CD4-positive, CD25-positive, alpha-beta regulatory T cell (primary cell): Measurements from ENCODE around the gene KCNMA1. TPM values are rescaled to one million over a fixed set of nuclear protein-coding genes. Genes with fewer than 3 reads are reported as not detected.

Source experiments
- ATAC-seq, 2 donors: fragments of 150-1000 bp; cut with Tn5 transposase; one replicate each; pipeline ENCODE4 v1.10.0; 2021; ENCODE audit warnings: low read depth in 2 of 2, moderate number of reproducible peaks in 2 of 2, moderate library complexity in 1 of 2
- DNase-seq, 3 donors: peaks; one replicate each; pipeline versions ENCODE4 v3.0.0 to v3.0.0-alpha.2; 2012 to 2022; ENCODE audit warnings: mixed read lengths in 1 of 3
- H3K27ac ChIP-seq: one replicate; pipeline ENCODE4 v1.7.0; 2013; ENCODE audit warnings: mild to moderate bottlenecking, low read length; ENCODE audit not compliant: insufficient read depth, poor library complexity, severe bottlenecking
- H3K27me3 ChIP-seq: one replicate; pipeline ENCODE4 v1.7.0; 2013; ENCODE audit warnings: low read length; ENCODE audit not compliant: control insufficient read depth, insufficient read depth
- H3K36me3 ChIP-seq: one replicate; pipeline ENCODE4 v1.7.0; 2013; ENCODE audit warnings: mild to moderate bottlenecking, low read length, moderate library complexity; ENCODE audit not compliant: control insufficient read depth, insufficient read depth
- H3K4me1 ChIP-seq: 2 replicates; pipeline ENCODE4 v1.7.0; 2013; ENCODE audit warnings: mild to moderate bottlenecking, low read length; ENCODE audit not compliant: insufficient read depth, control insufficient read depth, poor library complexity, severe bottlenecking
- H3K4me3 ChIP-seq: one replicate; pipeline ENCODE4 v1.7.0; 2013; ENCODE audit warnings: low read depth, mild to moderate bottlenecking, low read length, moderate library complexity
- H3K9me3 ChIP-seq, 2 experiments: 1 replicate in 1 of 2; 2 replicates in 1 of 2; pipeline ENCODE4 v1.7.0; 2013; ENCODE audit warnings: low read length in 2 of 2, mild to moderate bottlenecking in 1 of 2, moderate library complexity in 1 of 2; ENCODE audit not compliant: control insufficient read depth in 2 of 2
- H3K27ac Mint-ChIP-seq, 3 donors: one replicate each; pipeline ENCODE4 v1.8.0; 2020 to 2022; ENCODE audit warnings: mild to moderate bottlenecking in 3 of 3, mixed read lengths in 3 of 3, moderate library complexity in 2 of 3
- H3K27me3 Mint-ChIP-seq: one replicate; pipeline ENCODE4 v1.8.0; 2022; ENCODE audit warnings: mild to moderate bottlenecking, mixed read lengths
- H3K36me3 Mint-ChIP-seq: one replicate; pipeline ENCODE4 v1.8.0; 2020; ENCODE audit warnings: mixed read lengths
- H3K4me1 Mint-ChIP-seq, 4 donors: one replicate each; pipeline ENCODE4 v1.8.0; 2020 to 2022; ENCODE audit warnings: mixed read lengths in 4 of 4, mild to moderate bottlenecking in 1 of 4
- H3K4me3 Mint-ChIP-seq, 4 donors: one replicate each; pipeline ENCODE4 v1.8.0; 2020 to 2022; ENCODE audit warnings: mild to moderate bottlenecking in 4 of 4, mixed read lengths in 4 of 4, moderate library complexity in 3 of 4
- H3K9me3 Mint-ChIP-seq, 7 donors: one replicate each; pipeline ENCODE4 v1.8.0; 2020 to 2022; ENCODE audit warnings: mixed read lengths in 7 of 7, mild to moderate bottlenecking in 3 of 7, moderate library complexity in 2 of 7
- polyA plus RNA-seq, 4 donors: library from polyadenylated mRNA; unstranded; fragments of 300-500 nt; fragmentation: Illumina TruSeq; gene quantifications; one replicate each; pipeline ENCODE4 v1.2.3, GENCODE V29; 2021
- total RNA-seq: library from RNA; stranded (reverse); gene quantifications from one replicate; pipeline ENCODE4 v1.2.3, GENCODE V29; 2022

KCNMA1 gene
- total and polyA plus RNA-seq, 5 donors from 2014 or later = not detected

DNA sequence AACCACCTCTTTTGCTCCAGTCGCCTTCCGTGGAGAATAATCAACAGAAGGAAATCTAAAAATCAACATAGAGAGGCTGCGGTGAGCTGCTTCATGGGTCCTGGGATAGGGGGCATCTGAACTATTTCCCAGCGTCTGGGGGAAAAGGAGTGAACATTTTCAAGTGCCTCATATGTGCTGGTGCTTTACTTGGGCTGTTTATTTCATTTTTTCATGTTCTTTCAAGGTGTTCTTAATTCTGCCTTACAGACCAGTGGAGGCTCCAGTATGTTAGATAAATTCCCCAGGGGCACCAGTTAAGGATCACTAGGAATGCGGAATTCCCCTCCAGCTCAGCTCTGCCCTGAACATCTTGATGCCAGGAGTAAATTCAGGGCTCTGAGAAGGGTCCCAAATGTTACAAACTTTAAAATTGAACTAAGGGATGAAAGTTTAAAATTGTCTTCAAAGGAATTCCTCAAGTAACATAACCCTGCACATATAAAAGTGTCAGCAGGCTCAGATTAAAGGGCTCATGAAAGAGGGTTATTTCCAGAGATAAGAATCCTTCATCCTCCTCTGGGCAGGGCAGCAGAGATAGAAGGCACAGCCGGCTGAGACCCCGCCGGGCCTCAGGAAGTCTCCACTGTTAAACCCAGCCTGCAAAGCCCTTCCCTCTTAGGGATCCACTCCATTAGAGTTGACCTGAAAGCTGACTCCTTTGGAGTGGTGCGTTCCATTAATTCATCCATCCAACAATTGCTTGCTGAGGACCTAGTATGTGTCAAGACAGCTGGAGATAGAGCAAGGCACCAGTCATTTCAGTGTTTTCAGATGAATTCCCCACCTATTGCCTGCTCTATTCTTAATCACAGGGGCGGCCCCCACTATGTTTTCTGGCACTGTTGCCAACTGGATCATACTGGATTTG is 345.8 kb downstream of the KCNMA1 start:
- Mint-ChIP-seq H3K4me3 (no peak overlapping the region), H3K27me3 (no peaks in the 10 kb centered on the region), H3K4me1 (no peaks in the 10 kb centered on the region), H3K9me3 (peaks cover 0 to 2% (median 0%) of the 10 kb centered on the region in 7 donors), H3K27ac (no peak overlapping the region), H3K36me3 (no peaks in the 10 kb centered on the region)
- Histone ChIP-seq H3K9me3 (no peaks in the 10 kb centered on the region), H3K4me1 (no peaks in the 10 kb centered on the region), H3K4me3 (no peak overlapping the region), H3K27ac (no peak overlapping the region), H3K36me3 (no peaks in the 10 kb centered on the region), H3K27me3 (no peaks in the 10 kb centered on the region)
- ATAC-seq = no peak
- DNase-seq = no peak

DNA sequence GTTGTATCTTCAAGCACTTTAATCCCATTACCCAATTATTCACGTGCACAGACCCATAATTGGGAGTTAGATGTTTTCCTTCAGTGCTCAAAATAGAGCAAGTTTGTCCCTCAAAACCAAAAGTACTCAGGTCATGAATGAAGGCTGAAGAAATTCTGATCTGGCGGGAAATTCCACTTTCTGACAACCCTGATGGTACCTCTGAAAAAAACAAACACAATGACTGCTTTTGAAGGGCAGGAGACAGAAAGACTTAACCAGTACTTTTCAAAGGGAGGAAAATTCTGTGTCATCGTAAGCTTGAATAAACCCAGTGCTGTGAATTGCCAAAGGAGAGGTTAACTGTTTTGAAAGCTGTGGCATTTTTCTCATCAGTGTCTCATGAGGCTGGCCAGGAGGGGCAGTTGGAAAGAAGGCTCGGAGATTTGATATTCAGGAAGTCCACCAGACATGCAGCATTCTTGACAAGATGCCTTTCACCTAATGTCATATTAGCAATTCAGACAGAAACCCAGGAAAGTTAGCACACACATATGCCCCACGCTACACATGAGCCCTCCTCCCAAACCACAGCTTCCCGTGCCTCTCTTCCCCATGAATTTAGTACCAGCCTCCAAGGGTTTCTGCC is 347.0 kb downstream of the KCNMA1 start:
- H3K4me3 ChIP-seq = no peak overlapping the region
- Mint-ChIP-seq H3K4me3 (no peak overlapping the region), H3K27me3 (no peaks in the 10 kb centered on the region), H3K9me3 (no peaks in the 10 kb centered on the region), H3K27ac (no peak overlapping the region), H3K36me3 (no peaks in the 10 kb centered on the region), H3K4me1 (no peaks in the 10 kb centered on the region)
- no peaks in the 10 kb centered on the region for H3K27me3 ChIP-seq
- H3K4me1 ChIP-seq = no peaks in the 10 kb centered on the region
- DNase-seq (no peak), ATAC-seq (no peak)
- no peaks in the 10 kb centered on the region for H3K9me3 ChIP-seq
- no peak overlapping the region for H3K27ac ChIP-seq
- H3K36me3 ChIP-seq = no peaks in the 10 kb centered on the region

DNA sequence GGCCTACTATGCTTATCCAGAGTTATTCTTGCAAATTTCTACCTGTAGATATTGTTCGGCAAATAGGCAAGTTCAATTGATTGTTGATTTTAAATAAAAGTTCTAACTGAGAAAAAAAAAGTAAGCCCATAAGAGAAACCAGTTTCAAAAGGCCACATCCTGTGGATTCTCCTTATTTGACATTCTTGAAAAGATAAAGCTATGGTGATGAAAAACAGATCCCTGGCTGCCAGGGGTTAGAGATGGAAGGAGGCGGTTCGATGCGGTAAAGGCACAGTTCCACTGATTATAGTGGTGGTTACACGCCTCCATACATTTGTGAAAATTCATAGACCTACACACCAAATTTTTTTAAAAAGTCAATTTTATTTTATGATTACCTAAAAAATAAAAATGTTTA is 347.8 kb downstream of the KCNMA1 start:
- ATAC-seq = no peak
- no peaks in the 10 kb centered on the region for H3K9me3 ChIP-seq
- Mint-ChIP-seq H3K27me3 (no peaks in the 10 kb centered on the region), H3K9me3 (peaks cover 0 to 2% (median 0%) of the 10 kb centered on the region in 7 donors), H3K4me1 (no peaks in the 10 kb centered on the region), H3K27ac (no peak overlapping the region), H3K4me3 (no peak overlapping the region), H3K36me3 (no peaks in the 10 kb centered on the region)
- no peaks in the 10 kb centered on the region for H3K27me3 ChIP-seq
- H3K4me1 ChIP-seq = no peaks in the 10 kb centered on the region
- no peak overlapping the region for H3K27ac ChIP-seq
- DNase-seq = no peak
- H3K4me3 ChIP-seq = no peak overlapping the region
- no peaks in the 10 kb centered on the region for H3K36me3 ChIP-seq

DNA sequence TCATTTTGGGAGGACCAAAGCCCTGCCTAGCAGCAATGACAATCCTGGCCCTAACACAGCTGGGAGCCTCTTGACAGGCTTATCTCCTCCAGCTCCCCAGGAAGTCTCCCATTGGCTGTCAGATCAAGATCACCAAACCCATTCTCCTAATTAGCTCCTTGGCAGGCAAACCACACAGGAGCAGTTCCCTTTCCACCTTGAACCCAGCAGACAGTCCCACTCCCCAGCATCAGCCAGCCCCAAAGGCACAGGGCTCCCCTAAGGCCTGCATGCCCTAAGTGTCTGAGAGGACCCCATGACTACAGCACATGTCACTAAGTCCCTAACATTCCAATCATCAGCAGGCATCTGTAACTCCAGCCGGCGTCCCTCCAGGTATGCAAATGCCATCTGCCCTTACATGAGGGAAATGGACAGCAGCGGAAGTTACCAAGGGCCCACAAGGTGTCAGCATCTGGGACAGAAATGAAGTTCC is 348.5 kb downstream of the KCNMA1 start:
- no peak overlapping the region for H3K27ac ChIP-seq
- no peaks in the 10 kb centered on the region for H3K4me1 ChIP-seq
- DNase-seq (no peak), ATAC-seq (no peak)
- H3K4me1 Mint-ChIP-seq = no peaks in the 10 kb centered on the region
- no peak overlapping the region for H3K4me3 ChIP-seq
- no peak overlapping the region for H3K27ac Mint-ChIP-seq
- H3K9me3 ChIP-seq = no peaks in the 10 kb centered on the region
- no peaks in the 10 kb centered on the region for H3K36me3 Mint-ChIP-seq
- H3K27me3 ChIP-seq = no peaks in the 10 kb centered on the region
- no peaks in the 10 kb centered on the region for H3K36me3 ChIP-seq
- H3K9me3 Mint-ChIP-seq = peaks cover 0 to 2% (median 0%) of the 10 kb centered on the region in 7 donors
- no peak overlapping the region for H3K4me3 Mint-ChIP-seq
- H3K27me3 Mint-ChIP-seq = no peaks in the 10 kb centered on the region

DNA sequence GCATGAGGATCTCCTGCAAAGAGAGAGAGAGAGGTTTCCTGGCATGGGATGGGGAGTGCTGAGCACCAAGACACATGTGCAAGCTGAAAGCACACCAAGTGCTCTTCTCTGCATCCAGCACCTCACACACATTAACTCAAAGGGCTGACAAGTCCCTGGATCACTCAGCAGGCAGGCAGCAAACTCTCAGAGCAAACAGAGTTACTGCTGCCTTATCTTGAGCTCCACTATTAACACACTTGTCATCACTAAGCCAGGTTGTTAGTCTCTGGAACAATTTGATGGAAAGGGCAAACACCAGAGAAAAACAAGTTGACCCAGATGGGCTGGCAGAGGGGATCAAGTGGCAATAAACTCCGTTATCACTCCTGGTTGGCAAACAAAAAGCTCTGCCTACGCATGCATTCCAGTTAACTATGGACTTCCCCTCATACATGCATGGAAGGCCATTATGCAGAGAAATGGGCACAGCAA is 349.9 kb downstream of the KCNMA1 start:
- Mint-ChIP-seq H3K27me3 (no peaks in the 10 kb centered on the region), H3K36me3 (no peaks in the 10 kb centered on the region), H3K9me3 (peaks cover 0 to 2% (median 0%) of the 10 kb centered on the region in 7 donors), H3K27ac (no peak overlapping the region), H3K4me3 (no peak overlapping the region), H3K4me1 (no peaks in the 10 kb centered on the region)
- Histone ChIP-seq H3K27me3 (no peaks in the 10 kb centered on the region), H3K9me3 (no peaks in the 10 kb centered on the region), H3K4me3 (no peak overlapping the region), H3K36me3 (no peaks in the 10 kb centered on the region), H3K4me1 (no peaks in the 10 kb centered on the region), H3K27ac (no peak overlapping the region)
- ATAC-seq (no peak), DNase-seq (no peak)

DNA sequence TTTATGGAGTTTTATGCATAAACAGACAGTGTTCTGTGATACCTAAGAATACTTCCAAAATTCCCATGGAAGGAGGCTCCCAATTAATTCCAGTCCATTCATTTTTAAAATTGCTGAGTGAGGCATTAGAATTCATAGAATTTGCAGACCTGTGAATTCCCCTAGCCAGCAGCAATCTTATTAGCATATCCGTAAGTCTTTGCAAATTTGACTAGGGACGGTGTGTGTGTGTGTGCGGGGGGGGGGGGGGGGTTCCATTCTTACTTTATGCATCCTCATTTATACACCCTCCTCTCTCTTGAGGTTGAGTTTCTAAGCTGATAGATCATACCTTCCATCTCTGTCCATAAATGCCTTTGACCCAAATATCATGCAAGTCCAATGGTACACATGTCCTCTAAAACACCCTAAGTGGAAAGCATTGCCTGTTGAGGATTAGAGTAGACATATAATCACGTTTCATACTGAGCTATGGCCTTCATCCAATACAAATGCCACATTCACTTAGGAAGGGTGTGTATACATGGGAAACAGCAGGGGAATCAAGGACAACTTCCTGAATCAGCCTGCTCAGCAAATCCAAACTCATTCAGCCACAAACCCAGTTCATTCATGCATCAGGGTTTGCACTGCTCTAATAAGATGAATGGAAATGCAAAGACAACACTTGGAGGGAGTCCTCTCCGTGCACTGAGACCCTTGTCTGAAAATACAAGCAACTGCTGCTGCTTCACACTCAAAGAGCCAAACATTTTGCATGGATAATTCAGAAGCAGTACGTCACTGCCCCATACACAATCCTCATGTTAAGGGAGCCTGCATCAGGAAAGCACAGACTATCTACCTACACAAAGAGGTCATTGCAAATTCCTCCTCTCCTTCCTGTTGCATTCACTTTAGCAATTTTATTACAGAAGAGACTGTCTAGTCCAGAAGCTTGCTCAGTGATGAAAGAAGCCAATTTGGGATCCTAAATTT is 350.8 kb downstream of the KCNMA1 start:
- Histone ChIP-seq H3K36me3 (no peaks in the 10 kb centered on the region), H3K9me3 (no peaks in the 10 kb centered on the region), H3K4me3 (no peak overlapping the region), H3K27ac (no peak overlapping the region), H3K4me1 (no peaks in the 10 kb centered on the region), H3K27me3 (no peaks in the 10 kb centered on the region)
- ATAC-seq = no peak
- H3K36me3 Mint-ChIP-seq = no peaks in the 10 kb centered on the region
- H3K9me3 Mint-ChIP-seq = peaks cover 0 to 7% (median 0%) of the 10 kb centered on the region in 7 donors
- H3K4me1 Mint-ChIP-seq = no peaks in the 10 kb centered on the region
- no peak overlapping the region for H3K27ac Mint-ChIP-seq
- H3K4me3 Mint-ChIP-seq = no peak overlapping the region
- DNase-seq = no peak
- no peaks in the 10 kb centered on the region for H3K27me3 Mint-ChIP-seq

DNA sequence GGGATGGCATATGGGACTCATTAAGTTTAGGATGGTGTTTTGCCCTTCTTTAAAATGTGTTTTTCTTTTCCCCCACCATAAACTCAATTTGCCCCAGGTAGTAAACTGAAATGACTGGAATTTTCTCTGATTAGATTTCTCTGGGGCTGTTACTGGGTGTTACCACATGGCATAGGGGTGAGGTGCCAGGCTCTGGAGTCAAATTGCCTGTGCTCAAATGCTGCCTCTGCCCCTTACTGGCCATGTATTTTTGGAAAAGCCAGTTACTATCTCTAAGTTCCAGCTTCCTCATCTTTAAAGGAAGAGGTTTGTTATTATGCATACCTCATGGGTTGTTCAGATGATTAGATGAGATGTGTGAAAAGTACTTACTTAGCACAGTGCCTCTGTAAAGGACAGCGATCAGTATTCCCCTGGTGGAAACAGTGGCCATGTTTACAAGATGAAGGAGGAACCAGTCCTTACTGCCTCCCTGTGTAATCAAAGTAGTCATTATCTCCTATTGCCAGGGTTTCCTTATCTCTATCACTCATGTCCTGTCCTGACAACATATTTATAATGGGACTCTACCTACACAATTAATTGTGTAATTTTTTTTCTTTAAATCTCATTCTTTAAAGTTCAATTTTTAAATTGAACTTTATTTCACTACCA is 352.0 kb downstream of the KCNMA1 start:
- no peak for ATAC-seq
- no peaks in the 10 kb centered on the region for H3K4me1 Mint-ChIP-seq
- peaks cover 0 to 7% (median 0%) of the 10 kb centered on the region in 7 donors for H3K9me3 Mint-ChIP-seq
- no peak overlapping the region for H3K4me3 Mint-ChIP-seq
- no peaks in the 10 kb centered on the region for H3K4me1 ChIP-seq
- H3K9me3 ChIP-seq = no peaks in the 10 kb centered on the region
- no peak for DNase-seq
- H3K27ac ChIP-seq = no peak overlapping the region
- H3K27me3 Mint-ChIP-seq = no peaks in the 10 kb centered on the region
- no peak overlapping the region for H3K4me3 ChIP-seq
- no peaks in the 10 kb centered on the region for H3K36me3 ChIP-seq
- H3K27me3 ChIP-seq = no peaks in the 10 kb centered on the region
- no peaks in the 10 kb centered on the region for H3K36me3 Mint-ChIP-seq
- no peak overlapping the region for H3K27ac Mint-ChIP-seq
